GM12872 (cell line): ENCODE results near the gene SPSB3.

Source experiments
- CTCF ChIP-seq: IDR thresholded peaks from 3 replicates; pipeline ENCODE4 v1.5.1; 2011; ENCODE audit warnings: low read depth, mild to moderate bottlenecking, low read length, moderate library complexity; ENCODE audit not compliant: insufficient read depth

Gene SPSB3

GRCh38 chr16:1769402-1770300 is 12.7 kb downstream of the SPSB3 start:
- no peak for TF ChIP-seq CTCF

DNA sequence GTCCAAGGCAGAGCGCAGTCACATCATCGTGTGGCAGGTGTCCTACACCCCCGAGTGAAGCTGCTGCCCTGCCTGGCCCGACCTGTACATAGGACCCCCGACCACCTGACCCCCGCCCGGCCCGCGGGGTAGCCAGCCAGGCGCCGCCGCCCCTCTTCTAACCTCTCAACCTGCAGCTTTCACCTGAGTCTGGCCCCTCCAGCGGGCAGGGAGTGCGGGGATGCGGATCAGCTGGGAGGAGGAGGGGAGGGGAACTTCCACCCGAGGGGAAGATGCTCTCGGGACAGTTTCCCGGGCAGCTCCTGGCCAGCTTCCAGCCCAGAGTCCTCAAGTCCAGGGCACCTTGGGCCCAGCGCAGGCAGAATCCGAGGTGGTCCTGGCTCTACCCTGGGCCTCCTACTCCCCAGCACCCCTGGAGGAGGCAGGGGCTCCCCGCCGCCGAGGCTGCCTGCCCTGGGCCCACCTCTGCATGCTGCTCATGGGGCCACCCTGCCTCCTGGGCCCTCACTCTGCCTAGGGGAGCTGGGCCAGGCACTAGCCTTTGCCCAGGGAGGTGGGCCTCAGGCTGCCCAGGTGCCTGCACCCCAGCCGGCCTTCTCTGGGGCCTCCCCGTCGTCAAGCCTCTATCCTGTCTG is 13.5 kb downstream of the SPSB3 start:
- no peak for TF ChIP-seq CTCF

DNA sequence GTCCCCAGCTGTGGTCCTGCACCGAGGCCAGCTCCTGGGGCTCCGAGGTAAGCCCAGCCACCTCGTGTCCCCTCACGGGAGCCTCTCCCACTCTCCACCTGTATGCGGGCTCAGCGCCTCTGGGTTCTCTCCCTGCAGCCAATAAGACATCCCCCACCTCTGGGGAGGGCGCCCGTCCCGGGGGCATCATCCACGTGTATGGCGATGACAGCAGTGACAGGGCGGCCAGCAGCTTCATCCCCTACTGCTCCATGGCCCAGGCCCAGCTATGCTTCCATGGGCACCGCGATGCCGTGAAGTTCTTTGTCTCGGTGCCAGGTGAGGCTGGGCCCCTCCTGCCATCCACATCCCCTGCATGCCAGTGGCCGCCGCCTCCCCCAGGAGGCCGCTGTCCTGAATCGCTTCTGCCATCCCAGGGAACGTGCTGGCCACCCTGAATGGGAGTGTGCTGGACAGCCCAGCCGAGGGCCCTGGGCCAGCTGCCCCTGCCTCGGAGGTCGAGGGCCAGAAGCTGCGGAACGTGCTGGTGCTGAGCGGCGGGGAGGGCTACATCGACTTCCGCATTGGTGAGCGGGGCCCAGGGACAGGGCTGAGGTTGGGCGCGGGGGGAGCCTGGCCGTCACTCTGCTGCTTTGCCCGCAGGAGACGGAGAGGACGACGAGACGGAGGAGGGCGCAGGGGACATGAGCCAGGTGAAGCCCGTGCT is 14.2 kb downstream of the SPSB3 start:
- no peak for TF ChIP-seq CTCF

DNA sequence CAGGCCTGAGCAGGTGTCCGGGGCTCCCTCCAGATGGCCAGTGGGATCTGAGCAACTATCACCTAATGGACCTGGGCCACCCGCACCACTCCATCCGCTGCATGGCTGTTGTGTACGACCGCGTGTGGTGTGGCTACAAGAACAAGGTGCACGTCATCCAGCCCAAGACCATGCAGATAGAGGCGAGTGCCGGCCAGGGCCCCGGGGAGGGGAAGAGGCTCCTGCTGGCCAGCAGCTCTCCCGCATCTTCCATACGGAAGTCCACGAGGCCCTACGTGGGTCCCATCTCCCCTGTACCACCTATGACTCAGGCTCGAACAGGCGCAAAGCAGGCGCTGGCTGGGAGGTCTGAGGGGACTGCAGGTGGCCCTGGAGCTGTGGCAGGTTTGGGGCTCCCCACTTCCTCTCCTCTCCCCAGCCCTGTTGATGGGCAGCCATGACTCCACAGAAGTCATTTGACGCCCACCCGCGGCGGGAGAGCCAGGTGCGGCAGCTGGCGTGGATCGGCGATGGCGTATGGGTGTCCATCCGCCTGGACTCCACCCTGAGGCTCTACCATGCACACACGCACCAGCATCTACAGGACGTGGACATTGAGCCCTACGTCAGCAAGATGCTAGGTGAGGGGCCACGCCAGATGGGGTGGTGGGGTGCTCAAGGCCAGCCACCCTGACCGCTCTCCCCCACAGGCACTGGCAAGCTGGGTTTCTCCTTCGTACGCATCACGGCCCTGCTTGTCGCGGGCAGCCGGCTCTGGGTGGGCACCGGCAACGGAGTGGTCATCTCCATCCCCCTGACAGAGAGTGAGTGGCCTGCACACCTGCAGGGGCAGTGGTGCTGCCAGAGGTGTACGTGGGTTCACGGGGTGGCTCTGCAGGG is 15.0 kb downstream of the SPSB3 start:
- TF ChIP-seq CTCF = no peak

DNA sequence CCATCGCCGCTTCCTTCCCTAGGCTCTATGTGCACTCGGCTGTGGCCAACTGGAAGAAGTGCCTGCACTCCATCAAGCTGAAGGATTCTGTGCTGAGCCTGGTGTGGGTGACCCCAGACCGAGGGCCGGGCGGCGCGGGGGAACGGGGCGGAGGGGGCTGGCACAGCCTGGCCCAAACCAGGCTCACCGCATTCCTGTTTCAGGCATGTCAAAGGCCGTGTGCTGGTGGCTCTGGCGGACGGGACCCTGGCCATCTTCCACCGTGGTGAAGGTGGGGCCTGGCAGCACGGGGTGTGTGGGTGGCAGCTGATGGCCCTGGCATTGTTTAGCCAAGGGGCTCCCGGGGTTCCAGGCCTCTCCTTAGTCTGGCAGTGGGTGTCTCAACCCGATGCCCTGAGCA is 15.7 kb downstream of the SPSB3 start:
- TF ChIP-seq CTCF = no peak

GRCh38 chr16:1766231-1766630 is 16.1 kb downstream of the SPSB3 start:
- TF ChIP-seq CTCF = no peak
